Measurements from ENCODE around the gene EPC1. TPM values are rescaled to one million over a fixed set of nuclear protein-coding genes. Genes with fewer than 3 reads are reported as not detected.

EPC1 gene
- total and polyA plus RNA-seq, 9 of the 15 experiments (the other 6 are each of a cell fraction or from before 2014, with no cell fraction given): 7.0 to 43.6 (median 16.1) TPM

- Histone ChIP-seq H3K36me3 (ENCODE audit: control insufficient read depth, insufficient read depth, low read length) (peaks cover 33% of the 10 kb centered on the region), H3K9me3 (replicated peaks; ENCODE audit: control insufficient read depth, insufficient read depth, low read depth, low read length) (no peaks in the 10 kb centered on the region), H3K4me3 (no peak overlapping the region), H3K27ac (ENCODE audit: extremely low read depth, low read depth, low read length) (no peak overlapping the region), H3K9me1 (ENCODE audit: control insufficient read depth, insufficient read depth, low read length) (peaks cover 3% of the 10 kb centered on the region), H3K9ac (ENCODE audit: insufficient read depth in 1 of 2, low read depth in 2 of 2, low read length in 2 of 2) (no peak overlapping the region), H3K4me1 (replicated peaks in 1 of 2; ENCODE audit: control insufficient read depth in 2 of 2, insufficient read depth in 2 of 2, low read length in 2 of 2) (no peaks in the 10 kb centered on the region), H3K4me2 (ENCODE audit: insufficient read depth, low read length) (no peak overlapping the region), H2AFZ (ENCODE audit: low read depth, low read length) (no peak overlapping the region), H3K27me3 (ENCODE audit: control insufficient read depth in 2 of 2, insufficient read depth in 2 of 2, low read length in 2 of 2) (no peaks in the 10 kb centered on the region), H3K79me2 (ENCODE audit: control insufficient read depth, insufficient read depth, low read length) (peaks cover 81% of the 10 kb centered on the region), H4K20me1 (replicated peaks; ENCODE audit: control insufficient read depth, insufficient read depth, low read length) (no peaks in the 10 kb centered on the region)
- intact Hi-C loops (cut with micrococcal nuclease): no loop called here
- in situ Hi-C loops (cut with MboI): no loop called here
- no peak for DNase-seq (ENCODE audit: extremely low read depth in 1 of 4, low spot score in 3 of 4)
- ATAC-seq: no peak
- POLR2A ChIA-PET: interaction anchor here (0.9 kb wide), 1 partner anchor 11 kb away, joined by 4 read pairs; no protein-coding TSS in a partner anchor
- 93% methylated on average over 3 of the region's 3 CpGs for WGBS (ENCODE audit: insufficient coverage, low coverage, missing lambda C conversion rate)
- no TSS peak for BruUV-seq (replicated peaks)
- TF ChIP-seq C11orf30 (IDR thresholded peaks at IDR 0.05; ENCODE audit: low read depth): no peak
- TF ChIP-seq, protein P1, sequence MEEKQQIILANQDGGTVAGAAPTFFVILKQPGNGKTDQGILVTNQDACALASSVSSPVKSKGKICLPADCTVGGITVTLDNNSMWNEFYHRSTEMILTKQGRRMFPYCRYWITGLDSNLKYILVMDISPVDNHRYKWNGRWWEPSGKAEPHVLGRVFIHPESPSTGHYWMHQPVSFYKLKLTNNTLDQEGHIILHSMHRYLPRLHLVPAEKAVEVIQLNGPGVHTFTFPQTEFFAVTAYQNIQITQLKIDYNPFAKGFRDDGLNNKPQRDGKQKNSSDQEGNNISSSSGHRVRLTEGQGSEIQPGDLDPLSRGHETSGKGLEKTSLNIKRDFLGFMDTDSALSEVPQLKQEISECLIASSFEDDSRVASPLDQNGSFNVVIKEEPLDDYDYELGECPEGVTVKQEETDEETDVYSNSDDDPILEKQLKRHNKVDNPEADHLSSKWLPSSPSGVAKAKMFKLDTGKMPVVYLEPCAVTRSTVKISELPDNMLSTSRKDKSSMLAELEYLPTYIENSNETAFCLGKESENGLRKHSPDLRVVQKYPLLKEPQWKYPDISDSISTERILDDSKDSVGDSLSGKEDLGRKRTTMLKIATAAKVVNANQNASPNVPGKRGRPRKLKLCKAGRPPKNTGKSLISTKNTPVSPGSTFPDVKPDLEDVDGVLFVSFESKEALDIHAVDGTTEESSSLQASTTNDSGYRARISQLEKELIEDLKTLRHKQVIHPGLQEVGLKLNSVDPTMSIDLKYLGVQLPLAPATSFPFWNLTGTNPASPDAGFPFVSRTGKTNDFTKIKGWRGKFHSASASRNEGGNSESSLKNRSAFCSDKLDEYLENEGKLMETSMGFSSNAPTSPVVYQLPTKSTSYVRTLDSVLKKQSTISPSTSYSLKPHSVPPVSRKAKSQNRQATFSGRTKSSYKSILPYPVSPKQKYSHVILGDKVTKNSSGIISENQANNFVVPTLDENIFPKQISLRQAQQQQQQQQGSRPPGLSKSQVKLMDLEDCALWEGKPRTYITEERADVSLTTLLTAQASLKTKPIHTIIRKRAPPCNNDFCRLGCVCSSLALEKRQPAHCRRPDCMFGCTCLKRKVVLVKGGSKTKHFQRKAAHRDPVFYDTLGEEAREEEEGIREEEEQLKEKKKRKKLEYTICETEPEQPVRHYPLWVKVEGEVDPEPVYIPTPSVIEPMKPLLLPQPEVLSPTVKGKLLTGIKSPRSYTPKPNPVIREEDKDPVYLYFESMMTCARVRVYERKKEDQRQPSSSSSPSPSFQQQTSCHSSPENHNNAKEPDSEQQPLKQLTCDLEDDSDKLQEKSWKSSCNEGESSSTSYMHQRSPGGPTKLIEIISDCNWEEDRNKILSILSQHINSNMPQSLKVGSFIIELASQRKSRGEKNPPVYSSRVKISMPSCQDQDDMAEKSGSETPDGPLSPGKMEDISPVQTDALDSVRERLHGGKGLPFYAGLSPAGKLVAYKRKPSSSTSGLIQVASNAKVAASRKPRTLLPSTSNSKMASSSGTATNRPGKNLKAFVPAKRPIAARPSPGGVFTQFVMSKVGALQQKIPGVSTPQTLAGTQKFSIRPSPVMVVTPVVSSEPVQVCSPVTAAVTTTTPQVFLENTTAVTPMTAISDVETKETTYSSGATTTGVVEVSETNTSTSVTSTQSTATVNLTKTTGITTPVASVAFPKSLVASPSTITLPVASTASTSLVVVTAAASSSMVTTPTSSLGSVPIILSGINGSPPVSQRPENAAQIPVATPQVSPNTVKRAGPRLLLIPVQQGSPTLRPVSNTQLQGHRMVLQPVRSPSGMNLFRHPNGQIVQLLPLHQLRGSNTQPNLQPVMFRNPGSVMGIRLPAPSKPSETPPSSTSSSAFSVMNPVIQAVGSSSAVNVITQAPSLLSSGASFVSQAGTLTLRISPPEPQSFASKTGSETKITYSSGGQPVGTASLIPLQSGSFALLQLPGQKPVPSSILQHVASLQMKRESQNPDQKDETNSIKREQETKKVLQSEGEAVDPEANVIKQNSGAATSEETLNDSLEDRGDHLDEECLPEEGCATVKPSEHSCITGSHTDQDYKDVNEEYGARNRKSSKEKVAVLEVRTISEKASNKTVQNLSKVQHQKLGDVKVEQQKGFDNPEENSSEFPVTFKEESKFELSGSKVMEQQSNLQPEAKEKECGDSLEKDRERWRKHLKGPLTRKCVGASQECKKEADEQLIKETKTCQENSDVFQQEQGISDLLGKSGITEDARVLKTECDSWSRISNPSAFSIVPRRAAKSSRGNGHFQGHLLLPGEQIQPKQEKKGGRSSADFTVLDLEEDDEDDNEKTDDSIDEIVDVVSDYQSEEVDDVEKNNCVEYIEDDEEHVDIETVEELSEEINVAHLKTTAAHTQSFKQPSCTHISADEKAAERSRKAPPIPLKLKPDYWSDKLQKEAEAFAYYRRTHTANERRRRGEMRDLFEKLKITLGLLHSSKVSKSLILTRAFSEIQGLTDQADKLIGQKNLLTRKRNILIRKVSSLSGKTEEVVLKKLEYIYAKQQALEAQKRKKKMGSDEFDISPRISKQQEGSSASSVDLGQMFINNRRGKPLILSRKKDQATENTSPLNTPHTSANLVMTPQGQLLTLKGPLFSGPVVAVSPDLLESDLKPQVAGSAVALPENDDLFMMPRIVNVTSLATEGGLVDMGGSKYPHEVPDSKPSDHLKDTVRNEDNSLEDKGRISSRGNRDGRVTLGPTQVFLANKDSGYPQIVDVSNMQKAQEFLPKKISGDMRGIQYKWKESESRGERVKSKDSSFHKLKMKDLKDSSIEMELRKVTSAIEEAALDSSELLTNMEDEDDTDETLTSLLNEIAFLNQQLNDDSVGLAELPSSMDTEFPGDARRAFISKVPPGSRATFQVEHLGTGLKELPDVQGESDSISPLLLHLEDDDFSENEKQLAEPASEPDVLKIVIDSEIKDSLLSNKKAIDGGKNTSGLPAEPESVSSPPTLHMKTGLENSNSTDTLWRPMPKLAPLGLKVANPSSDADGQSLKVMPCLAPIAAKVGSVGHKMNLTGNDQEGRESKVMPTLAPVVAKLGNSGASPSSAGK (IDR thresholded peaks at IDR 0.05): no peak
- no peak for TF ChIP-seq ZNF707 (CRISPR knock-in tag; conservative IDR thresholded peaks at IDR 0.05)
- no peak for TF ChIP-seq RAD21 (CRISPR knock-in tag; conservative IDR thresholded peaks at IDR 0.05 in 1 of 2, IDR thresholded peaks at IDR 0.05 in 1 of 2)
- TF ChIP-seq ZNF551 (CRISPR knock-in tag; IDR thresholded peaks at IDR 0.05): no peak
- TF ChIP-seq LEF1 (IDR thresholded peaks at IDR 0.05): no peak
- no peak for TF ChIP-seq ZNF77 (CRISPR knock-in tag; IDR thresholded peaks at IDR 0.05)
- TF ChIP-seq ZNF23 (CRISPR knock-in tag; IDR thresholded peaks at IDR 0.05): no peak
- no peak for TF ChIP-seq ZNF76 (CRISPR knock-in tag; IDR thresholded peaks at IDR 0.05; ENCODE audit: borderline replicate concordance)
- TF ChIP-seq ZNF253 (CRISPR knock-in tag; conservative IDR thresholded peaks at IDR 0.05): no peak
- TF ChIP-seq ZEB2 (IDR thresholded peaks at IDR 0.05): no peak
- no peak for TF ChIP-seq TEAD2 (tag; IDR thresholded peaks at IDR 0.05)
- TF ChIP-seq PHF20 (IDR thresholded peaks at IDR 0.05; ENCODE audit: partially characterized antibody): no peak
- TF ChIP-seq RUNX1 (IDR thresholded peaks at IDR 0.05; ENCODE audit: low read depth): no peak
- no peak for TF ChIP-seq CBX5 (IDR thresholded peaks at IDR 0.05; ENCODE audit: borderline replicate concordance, low read depth)
- CTCF ChIA-PET (ENCODE audit: low intra/inter-chr PET ratio): no interaction called here
- no peak for FAIRE-seq
These were observed 39.3 kb downstream of the EPC1 start for GRCh38 chr10:32307609-32308008.

Measured in K562 (cell line).